ENCODE data around the gene FRMD4A.

GRCh38 chr10:14074062-14074884, 256.5 kb downstream of the FRMD4A start:
- TF ChIP-seq CTCF (conservative IDR thresholded peaks at IDR 0.05; ENCODE audit: low read length) = no peak
- TF ChIP-seq EZH2phosphoT487 (IDR thresholded peaks at IDR 0.05; ENCODE audit: borderline replicate concordance, low read depth, low read length) = no peak
